H1 (cell line): ENCODE measurements around the gene CACFD1. TPM values are rescaled to one million over a fixed set of nuclear protein-coding genes. Genes with fewer than 3 reads are reported as not detected.

ENCODE experiments used
- EZH2 ChIP-seq: fragments of 200-600 bp; sonication (generic); IDR thresholded peaks from 2 replicates; pipeline ENCODE4 v1.7.1; 2012; ENCODE audit warnings: low read depth, mild to moderate bottlenecking, moderate library complexity, low read length, inconsistent platforms; ENCODE audit not compliant: severe bottlenecking
- FOSL1 ChIP-seq: IDR thresholded peaks from 2 replicates; pipeline ENCODE4 v1.6.1; 2011; ENCODE audit warnings: mild to moderate bottlenecking, low read depth, low read length, moderate library complexity; ENCODE audit not compliant: insufficient read depth
- KDM4A ChIP-seq: IDR thresholded peaks from one replicate; pipeline ENCODE4 v1.7.1; 2012; ENCODE audit warnings: low read depth, mild to moderate bottlenecking, moderate library complexity, low read length, inconsistent platforms; ENCODE audit not compliant: severe bottlenecking
- NRF1 ChIP-seq: IDR thresholded peaks from 2 replicates; pipeline ENCODE4 v1.6.1; 2011; ENCODE audit warnings: mild to moderate bottlenecking, low read depth, low read length, improper control_type of control experiment
- POLR2A ChIP-seq, 2 experiments: IDR thresholded peaks; 1 replicate in 1 of 2; 2 replicates in 1 of 2; pipeline ENCODE4 v1.6.1; 2011; ENCODE audit warnings: low read depth in 2 of 2, low read length in 2 of 2, mild to moderate bottlenecking in 2 of 2; ENCODE audit errors: control extremely low read depth in 1 of 2
- RBBP5 ChIP-seq: IDR thresholded peaks from 2 replicates; pipeline ENCODE4 v1.7.1; 2012; ENCODE audit warnings: low read depth, mild to moderate bottlenecking, inconsistent platforms, low read length, moderate library complexity, borderline replicate concordance
- SRF ChIP-seq: IDR thresholded peaks from 2 replicates; pipeline ENCODE4 v1.6.1; 2011; ENCODE audit warnings: mild to moderate bottlenecking, low read depth, low read length, moderate library complexity
- TEAD4 ChIP-seq: IDR thresholded peaks from 2 replicates; pipeline ENCODE4 v1.6.1; 2012; ENCODE audit warnings: low read depth, low read length, inconsistent platforms, mixed read lengths
- ZNF274 ChIP-seq: IDR thresholded peaks from 2 replicates; pipeline ENCODE4 v1.7.0; 2012; ENCODE audit warnings: low read length, borderline replicate concordance; ENCODE audit errors: extremely low read depth
- polyA plus RNA-seq, 7 experiments: library from polyadenylated mRNA; depleted of rRNA in 3 of 7; stranded (reverse) in 5 of 7; unstranded in 2 of 7; fragments of >200 nt in 5 of 7; fragments of 200-250 nt in 2 of 7; gene quantifications; 1 replicate in 5 of 7; 2 replicates in 1 of 7; 4 replicates in 1 of 7; pipeline versions ENCODE4 v1.2.1 to v1.2.3, GENCODE V29; 2011 to 2013; ENCODE audit warnings: missing spikeins in 2 of 7, mixed read lengths in 2 of 7
- total RNA-seq: library from RNA; stranded (reverse); fragmentation: NEBNext Ultra II Directional; extraction: Animal tissue kit (Norgen Biotek cat#: 25700); gene quantifications from 2 replicates; pipeline ENCODE4 v1.2.1, GENCODE V29; 2021
- TF ChIP-seq, protein P1 (sequence below): fragments of 300-600 bp; sonication (generic); IDR thresholded peaks from 2 replicates; pipeline ENCODE4 v1.7.1; 2012; ENCODE audit warnings: low read length, moderate library complexity, mild to moderate bottlenecking, inconsistent platforms; ENCODE audit not compliant: insufficient replicate concordance
- TF ChIP-seq, protein P2 (sequence below): IDR thresholded peaks from 2 replicates; pipeline ENCODE4 v1.6.1; 2012; ENCODE audit warnings: inconsistent platforms

The CACFD1 gene
- total and polyA plus RNA-seq, 2 of the 8 experiments (the other 6 are each of a cell fraction or from before 2014, with no cell fraction given) = 13.4 to 15.5 TPM

DNA sequence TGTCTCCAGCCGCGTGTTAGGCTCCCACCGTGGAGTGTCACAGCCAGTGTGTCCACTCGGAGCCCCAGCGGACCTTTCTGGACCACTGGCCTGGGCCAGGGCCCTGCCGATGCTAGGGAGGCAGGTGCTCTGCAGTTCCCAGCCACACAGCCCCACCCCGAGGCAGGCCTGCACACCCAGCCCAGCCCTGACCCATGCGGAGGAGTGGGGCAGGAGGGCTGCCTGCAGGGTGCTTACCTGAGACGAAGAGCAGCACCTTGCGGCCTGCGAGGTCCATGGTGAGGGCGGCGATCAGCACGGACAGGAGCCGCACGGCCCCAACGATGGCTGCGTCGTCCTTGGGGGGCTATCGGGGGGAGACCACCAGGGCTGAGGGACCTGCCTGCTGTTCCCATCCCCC is 14.0 kb downstream of the CACFD1 start (continued):
- TF ChIP-seq, protein P1, sequence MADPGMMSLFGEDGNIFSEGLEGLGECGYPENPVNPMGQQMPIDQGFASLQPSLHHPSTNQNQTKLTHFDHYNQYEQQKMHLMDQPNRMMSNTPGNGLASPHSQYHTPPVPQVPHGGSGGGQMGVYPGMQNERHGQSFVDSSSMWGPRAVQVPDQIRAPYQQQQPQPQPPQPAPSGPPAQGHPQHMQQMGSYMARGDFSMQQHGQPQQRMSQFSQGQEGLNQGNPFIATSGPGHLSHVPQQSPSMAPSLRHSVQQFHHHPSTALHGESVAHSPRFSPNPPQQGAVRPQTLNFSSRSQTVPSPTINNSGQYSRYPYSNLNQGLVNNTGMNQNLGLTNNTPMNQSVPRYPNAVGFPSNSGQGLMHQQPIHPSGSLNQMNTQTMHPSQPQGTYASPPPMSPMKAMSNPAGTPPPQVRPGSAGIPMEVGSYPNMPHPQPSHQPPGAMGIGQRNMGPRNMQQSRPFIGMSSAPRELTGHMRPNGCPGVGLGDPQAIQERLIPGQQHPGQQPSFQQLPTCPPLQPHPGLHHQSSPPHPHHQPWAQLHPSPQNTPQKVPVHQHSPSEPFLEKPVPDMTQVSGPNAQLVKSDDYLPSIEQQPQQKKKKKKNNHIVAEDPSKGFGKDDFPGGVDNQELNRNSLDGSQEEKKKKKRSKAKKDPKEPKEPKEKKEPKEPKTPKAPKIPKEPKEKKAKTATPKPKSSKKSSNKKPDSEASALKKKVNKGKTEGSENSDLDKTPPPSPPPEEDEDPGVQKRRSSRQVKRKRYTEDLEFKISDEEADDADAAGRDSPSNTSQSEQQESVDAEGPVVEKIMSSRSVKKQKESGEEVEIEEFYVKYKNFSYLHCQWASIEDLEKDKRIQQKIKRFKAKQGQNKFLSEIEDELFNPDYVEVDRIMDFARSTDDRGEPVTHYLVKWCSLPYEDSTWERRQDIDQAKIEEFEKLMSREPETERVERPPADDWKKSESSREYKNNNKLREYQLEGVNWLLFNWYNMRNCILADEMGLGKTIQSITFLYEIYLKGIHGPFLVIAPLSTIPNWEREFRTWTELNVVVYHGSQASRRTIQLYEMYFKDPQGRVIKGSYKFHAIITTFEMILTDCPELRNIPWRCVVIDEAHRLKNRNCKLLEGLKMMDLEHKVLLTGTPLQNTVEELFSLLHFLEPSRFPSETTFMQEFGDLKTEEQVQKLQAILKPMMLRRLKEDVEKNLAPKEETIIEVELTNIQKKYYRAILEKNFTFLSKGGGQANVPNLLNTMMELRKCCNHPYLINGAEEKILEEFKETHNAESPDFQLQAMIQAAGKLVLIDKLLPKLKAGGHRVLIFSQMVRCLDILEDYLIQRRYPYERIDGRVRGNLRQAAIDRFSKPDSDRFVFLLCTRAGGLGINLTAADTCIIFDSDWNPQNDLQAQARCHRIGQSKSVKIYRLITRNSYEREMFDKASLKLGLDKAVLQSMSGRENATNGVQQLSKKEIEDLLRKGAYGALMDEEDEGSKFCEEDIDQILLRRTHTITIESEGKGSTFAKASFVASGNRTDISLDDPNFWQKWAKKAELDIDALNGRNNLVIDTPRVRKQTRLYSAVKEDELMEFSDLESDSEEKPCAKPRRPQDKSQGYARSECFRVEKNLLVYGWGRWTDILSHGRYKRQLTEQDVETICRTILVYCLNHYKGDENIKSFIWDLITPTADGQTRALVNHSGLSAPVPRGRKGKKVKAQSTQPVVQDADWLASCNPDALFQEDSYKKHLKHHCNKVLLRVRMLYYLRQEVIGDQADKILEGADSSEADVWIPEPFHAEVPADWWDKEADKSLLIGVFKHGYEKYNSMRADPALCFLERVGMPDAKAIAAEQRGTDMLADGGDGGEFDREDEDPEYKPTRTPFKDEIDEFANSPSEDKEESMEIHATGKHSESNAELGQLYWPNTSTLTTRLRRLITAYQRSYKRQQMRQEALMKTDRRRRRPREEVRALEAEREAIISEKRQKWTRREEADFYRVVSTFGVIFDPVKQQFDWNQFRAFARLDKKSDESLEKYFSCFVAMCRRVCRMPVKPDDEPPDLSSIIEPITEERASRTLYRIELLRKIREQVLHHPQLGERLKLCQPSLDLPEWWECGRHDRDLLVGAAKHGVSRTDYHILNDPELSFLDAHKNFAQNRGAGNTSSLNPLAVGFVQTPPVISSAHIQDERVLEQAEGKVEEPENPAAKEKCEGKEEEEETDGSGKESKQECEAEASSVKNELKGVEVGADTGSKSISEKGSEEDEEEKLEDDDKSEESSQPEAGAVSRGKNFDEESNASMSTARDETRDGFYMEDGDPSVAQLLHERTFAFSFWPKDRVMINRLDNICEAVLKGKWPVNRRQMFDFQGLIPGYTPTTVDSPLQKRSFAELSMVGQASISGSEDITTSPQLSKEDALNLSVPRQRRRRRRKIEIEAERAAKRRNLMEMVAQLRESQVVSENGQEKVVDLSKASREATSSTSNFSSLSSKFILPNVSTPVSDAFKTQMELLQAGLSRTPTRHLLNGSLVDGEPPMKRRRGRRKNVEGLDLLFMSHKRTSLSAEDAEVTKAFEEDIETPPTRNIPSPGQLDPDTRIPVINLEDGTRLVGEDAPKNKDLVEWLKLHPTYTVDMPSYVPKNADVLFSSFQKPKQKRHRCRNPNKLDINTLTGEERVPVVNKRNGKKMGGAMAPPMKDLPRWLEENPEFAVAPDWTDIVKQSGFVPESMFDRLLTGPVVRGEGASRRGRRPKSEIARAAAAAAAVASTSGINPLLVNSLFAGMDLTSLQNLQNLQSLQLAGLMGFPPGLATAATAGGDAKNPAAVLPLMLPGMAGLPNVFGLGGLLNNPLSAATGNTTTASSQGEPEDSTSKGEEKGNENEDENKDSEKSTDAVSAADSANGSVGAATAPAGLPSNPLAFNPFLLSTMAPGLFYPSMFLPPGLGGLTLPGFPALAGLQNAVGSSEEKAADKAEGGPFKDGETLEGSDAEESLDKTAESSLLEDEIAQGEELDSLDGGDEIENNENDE = no peak
- no peak for TF ChIP-seq POLR2A (IDR thresholded peaks at IDR 0.05; ENCODE audit: control extremely low read depth in 1 of 2, low read depth in 2 of 2, low read length in 2 of 2)
- no peak for TF ChIP-seq TEAD4
- no peak for TF ChIP-seq EZH2
- no peak for TF ChIP-seq RBBP5
- no peak for TF ChIP-seq KDM4A
- TF ChIP-seq ZNF274 = no peak
- TF ChIP-seq NRF1 = no peak
- no peak for TF ChIP-seq SRF
- TF ChIP-seq, protein P2, sequence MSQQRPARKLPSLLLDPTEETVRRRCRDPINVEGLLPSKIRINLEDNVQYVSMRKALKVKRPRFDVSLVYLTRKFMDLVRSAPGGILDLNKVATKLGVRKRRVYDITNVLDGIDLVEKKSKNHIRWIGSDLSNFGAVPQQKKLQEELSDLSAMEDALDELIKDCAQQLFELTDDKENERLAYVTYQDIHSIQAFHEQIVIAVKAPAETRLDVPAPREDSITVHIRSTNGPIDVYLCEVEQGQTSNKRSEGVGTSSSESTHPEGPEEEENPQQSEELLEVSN = no peak
- no peak for TF ChIP-seq FOSL1
- TF ChIP-seq, all 59 proteins: peak for 0
